GM12872 (cell line): ENCODE measurements around the gene EXTL2.

Experiments used
- CTCF ChIP-seq: IDR thresholded peaks from 3 replicates; pipeline ENCODE4 v1.5.1; 2011; ENCODE audit warnings: low read depth, mild to moderate bottlenecking, low read length, moderate library complexity; ENCODE audit not compliant: insufficient read depth

The EXTL2 gene

DNA sequence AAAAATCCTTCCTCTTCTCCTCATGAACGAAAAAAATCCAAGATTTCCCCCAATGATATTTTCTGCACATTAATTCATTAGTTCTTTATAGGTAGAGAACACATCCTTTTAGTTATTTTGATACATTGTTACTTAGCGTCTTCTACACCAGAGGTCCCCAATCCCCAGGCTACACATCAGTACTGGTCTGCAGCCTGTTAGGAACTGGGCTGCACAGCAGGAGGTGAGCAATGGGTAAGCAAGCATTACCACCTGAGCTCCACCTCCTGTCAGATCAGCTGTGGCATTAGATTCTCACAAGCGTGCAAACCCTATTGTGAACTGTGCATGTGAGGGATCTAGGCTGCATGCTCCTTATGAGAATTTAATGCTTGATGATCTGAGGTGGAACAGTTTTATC, 13.0 kb downstream of the EXTL2 start:
- no peak for TF ChIP-seq CTCF

- no peak for TF ChIP-seq CTCF
Measured at GRCh38 chr1:100879422-100879821, 15.2 kb downstream of the EXTL2 start.

GRCh38 chr1:100876291-100876690, 18.4 kb downstream of the EXTL2 start:
- TF ChIP-seq CTCF, result no peak

DNA sequence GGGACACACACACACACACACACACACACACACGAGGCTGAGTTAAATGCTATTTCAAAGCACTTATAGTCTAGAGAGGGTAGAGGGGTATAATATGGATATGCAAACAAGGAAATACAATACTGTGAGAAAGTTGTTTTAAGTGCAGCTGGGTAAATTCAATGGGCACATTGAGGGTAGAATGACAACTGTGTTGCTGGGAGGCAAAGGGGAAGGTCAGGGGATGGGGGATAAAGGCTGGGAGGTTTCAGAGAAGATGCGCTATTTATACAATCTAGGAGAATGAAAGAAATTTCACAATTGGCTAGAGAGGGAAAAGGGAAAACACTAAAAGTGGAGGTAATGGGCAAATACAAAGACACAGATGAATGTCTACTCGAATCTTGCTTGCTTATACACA, 19.4 kb downstream of the EXTL2 start:
- TF ChIP-seq CTCF, result no peak

DNA sequence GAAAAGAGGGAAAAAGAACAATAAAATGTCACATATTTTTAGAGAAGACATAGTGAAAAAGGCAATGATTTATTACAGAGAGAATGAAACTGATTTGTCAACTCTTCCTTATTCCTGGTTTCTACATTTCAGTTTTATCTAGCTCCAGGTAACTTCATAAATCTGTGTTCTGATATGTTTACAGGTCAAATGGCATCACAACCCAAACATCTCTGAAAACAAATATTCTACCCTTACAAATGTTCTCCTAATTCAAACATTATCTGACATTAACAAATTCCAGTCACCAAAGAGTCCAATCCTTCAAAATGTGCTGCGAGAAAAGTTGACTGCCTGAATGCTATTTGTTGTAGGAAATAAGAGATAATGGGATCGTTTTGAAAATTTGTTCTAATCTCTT, 20.2 kb downstream of the EXTL2 start:
- TF ChIP-seq CTCF, result no peak

- TF ChIP-seq CTCF, result no peak
Measured at GRCh38 chr1:100869996-100870395, 24.6 kb downstream of the EXTL2 start.

GRCh38 chr1:100868364-100868995, 26.2 kb downstream of the EXTL2 start:
- TF ChIP-seq CTCF, result peak; percentile 37; the same call in 1 of the 3 replicates
